Embryonic facial prominence (tissue), 1 donor: Measurements from ENCODE around the gene PSMD13.
"Not testable (repeated sequence)": the region's sequence is repeated elsewhere in the genome, so short reads cannot be mapped to it uniquely, and the experiment has no call there.

Experiments
- DNase-seq: peaks from one replicate; pipeline ENCODE4 v3.0.0-alpha.2; 2016; ENCODE audit errors: extremely low spot score

Gene PSMD13

DNA sequence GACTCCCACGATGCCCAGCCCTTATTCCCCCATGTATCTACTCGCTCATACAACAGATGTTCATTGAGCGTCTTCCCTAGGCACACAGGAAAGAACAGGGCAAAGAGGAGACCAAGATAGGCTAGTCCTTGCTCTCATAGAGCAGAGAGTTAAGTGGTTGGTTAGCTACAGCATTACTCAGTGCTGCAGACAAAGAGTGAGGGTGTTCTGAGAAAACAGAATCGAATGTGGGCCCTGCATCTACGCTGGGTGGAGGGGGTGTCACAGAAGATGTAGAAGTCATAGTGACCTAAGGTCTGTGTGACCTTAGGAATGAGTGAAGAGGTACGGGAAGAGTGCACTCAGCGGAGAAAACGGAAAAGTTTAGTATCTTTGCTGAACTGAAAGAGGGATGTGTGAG lies 12.3 kb downstream of the PSMD13 start:
- no peak for DNase-seq

DNA sequence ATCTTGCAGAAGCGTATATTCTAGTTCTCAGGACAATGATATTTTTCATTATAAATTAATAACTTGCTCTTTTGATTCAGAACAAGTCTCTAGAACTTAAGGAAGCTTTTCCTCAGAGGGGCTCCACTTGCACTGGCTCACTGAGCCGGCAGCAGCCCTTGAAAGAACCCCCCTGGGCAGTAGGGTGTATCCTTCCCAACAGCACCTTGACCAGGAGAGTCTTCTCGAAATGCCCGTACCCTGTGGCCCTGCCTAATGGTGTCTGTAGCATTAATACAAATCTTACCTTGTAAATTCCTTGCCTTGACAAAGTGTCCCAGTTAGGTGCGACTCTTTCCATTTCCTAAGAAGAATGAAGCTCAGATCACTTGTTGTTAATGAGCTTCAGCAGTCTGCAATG lies 13.5 kb downstream of the PSMD13 start:
- DNase-seq: no peak

DNA sequence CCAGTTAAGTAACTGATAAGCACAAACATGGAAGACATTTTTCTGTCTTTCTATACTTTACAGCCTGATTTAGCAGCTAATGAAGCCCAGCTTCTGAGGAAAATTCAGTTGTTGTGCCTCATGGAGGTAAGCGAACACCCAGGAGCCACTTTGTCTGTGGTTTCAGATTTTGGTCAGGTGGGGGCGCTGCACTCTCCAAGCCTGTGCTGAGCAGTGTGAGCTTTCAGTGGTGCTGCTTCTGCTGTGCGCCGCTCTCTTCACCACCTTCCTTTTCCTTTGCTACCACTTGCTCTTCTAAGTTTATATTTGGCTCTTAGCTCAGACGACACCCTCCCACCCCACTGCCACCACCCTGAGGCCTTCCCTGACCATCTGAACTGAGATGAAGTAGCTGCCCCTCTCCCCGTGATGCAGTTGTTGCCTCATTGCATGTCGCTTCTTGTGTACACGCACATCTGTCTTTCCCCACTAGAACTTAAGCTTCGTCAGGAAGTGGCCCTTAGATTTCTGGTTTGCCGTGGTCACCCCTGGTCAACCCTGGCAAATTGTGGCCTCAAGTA lies 14.0 kb downstream of the PSMD13 start:
- no peak for DNase-seq

DNA sequence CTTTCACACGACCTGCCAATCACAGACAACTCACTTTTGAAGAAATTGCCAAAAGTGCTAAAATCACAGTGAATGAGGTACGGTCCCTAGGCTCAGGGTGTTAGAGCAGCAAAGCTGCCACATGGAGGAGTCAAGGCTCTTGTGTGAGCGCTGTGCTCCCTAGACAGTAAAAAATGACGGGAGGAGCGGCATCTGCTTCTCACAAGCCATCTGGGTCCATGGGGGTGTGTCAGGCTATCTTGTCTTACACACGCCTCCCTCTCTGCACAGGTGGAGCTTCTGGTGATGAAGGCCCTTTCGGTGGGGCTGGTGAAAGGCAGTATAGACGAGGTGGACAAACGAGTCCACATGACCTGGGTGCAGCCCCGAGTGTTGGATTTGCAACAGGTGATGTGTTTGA lies 14.8 kb downstream of the PSMD13 start:
- DNase-seq: no peak

GRCh38 chr11:252666-253065 lies 15.9 kb downstream of the PSMD13 start:
- DNase-seq: no peak

DNA sequence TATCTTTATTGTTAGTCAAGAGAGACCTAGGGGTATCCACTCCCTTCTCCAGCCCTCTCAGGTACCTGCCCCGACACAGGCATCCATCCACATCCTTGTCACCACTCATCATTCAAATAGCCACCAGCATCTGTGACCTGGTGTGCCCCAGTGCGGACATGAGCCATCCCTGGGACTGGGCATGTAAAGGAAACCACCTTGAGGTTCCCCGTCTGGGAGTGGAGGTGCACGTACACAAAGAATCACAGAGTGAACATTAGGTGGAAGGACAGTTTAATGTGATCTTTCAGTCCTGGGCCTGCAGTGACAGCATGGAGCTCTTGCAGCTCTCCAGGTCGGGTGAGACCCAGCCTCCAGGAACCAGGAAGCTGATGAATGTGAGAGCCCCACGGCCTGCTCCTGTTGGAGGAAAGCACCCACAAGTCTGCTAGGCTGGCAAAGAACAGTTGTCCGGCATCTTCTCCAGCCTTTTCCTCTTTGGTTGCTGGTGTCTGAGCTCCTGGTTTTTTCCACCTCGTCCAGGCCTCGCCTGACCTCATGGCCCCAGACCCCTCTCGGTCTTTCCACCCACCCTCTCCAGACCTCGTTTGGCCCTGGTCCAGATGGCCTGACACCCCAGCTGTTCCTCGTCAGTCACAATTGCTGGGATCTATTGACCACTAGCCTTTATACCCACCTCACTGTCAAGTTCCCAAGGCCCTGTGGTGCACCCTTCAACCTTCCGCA lies 16.5 kb downstream of the PSMD13 start:
- DNase-seq: no peak

DNA sequence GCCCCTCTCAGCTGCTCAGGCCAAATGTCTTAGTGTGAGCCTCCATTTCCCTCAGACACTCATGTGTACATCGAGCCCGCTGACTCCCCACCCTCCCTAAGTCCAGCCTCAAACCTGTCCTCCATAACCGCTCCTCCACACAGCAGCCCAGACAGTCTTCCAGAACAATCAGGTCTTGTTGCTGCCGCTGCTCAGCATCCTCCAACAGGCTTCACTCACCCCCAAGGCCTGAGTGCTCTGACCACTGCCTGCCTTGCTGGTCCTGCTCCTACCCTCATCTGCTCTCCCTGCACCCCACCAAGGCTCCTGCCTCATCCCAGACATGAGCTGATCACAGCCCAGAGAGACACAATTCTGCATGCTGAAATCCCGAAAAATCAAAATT lies 17.1 kb downstream of the PSMD13 start:
- no peak for DNase-seq

DNA sequence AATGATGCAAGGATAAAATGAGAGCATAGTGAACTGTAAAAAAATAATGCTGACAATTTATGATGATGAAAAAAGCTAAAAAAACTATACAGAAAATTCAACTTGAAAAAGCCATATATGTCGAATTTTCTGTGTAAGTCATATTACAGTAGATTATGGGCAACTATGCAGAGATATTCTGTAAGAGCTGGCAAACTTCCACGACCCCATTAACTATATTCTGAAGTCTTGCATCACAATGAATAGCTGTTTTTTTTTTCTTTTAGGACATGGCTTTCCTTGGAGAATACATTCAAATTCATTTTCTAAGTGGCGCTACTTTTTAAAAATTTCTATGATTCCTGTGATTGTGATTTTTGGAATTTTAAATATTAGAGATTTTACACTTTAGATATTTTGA lies 18.4 kb downstream of the PSMD13 start:
- DNase-seq: no peak

GRCh38 chr11:255816-256215 lies 19.0 kb downstream of the PSMD13 start:
- no peak for DNase-seq

- DNase-seq: no peak
Observed at GRCh38 chr11:256952-257737, 20.4 kb downstream of the PSMD13 start.

DNA sequence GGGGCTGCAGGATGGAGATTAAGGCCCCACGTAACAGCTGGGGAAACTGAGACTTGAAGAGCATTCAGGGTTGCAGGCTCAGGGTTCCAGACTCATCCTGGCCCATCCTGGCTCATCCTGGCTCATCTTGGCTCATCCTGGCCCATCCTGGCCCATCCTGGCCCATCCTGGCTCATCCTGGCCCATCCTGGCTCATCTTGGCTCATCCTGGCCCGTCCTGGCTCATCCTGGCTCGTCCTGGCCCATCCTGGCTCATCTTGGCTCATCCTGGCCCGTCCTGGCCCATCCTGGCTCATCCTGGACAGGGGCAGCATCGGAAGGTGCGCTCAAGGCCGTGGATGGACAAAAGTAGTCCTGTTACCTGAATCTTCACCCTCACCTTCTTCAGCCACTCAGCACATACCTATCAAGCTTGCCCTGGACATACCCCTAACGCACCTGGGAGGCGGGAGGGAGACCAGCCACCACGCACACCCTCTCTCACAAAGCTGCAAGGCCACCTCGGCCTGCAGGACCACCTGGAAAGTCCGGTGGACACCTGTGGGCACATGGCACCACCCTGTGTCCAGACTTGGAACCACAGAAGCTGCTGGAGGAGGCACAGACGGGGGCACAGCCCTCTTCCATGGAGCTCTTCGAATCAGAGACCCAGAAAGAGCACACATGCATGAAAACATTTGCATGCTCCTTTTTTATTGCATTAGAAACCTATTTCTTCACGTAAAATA lies 21.2 kb downstream of the PSMD13 start:
- DNase-seq: no peak

- DNase-seq: no peak
Observed at GRCh38 chr11:259413-259812, 22.6 kb downstream of the PSMD13 start.

DNA sequence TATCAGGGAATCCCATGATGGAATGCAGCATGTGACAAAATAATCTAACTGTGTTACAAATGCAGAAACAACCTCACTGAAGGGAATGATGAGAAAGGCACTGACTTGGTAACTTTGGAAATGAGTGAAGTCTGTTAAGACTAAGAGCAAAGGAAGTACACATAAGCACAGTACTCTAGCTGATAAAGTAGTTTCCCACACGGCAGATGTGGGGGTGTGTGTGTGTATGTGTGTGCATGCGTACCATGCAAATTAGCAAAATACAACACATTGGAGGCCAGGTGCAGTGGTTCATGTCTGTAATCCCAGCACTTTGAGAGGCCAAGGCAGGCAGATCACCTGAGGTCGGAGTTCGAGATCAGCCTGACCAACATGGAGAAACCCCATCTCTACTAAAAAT lies 24.8 kb downstream of the PSMD13 start:
- DNase-seq: no peak

DNA sequence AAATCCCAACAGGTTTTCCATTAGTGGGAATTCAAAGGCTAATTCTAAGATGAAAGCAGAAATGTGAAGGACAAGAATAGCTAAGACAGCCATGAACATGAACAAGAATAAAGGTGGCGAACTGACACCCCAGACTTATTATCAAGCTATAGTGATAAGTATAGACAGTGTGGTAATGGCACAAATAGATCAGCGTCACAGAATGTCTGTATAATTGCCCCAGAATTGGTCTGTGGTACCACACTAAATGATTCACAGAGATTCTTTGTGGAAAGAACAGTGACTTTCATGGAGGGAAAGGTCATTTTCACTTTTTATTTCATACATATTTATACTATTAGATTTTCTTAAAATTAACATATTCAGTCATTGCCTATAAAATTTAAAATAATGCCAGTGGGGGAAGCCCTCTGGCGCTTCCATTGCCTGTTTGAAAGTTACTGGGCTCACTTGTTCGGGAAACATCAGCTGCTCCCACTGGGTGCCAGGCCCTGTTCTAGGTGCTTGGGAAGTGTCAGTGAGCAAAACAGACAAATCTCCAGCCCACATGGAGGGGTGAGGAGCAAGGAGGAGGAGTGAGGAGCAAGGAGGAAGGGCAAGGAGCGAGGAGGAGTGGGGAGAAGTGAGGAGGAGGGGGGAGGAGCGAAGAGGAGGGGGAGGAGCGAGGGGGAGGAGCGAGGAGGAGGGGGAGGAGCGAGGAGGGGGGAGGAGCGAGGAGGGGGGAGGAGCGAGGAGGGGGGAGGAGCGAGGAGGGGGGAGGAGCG lies 30.1 kb downstream of the PSMD13 start:
- no peak for DNase-seq

DNA sequence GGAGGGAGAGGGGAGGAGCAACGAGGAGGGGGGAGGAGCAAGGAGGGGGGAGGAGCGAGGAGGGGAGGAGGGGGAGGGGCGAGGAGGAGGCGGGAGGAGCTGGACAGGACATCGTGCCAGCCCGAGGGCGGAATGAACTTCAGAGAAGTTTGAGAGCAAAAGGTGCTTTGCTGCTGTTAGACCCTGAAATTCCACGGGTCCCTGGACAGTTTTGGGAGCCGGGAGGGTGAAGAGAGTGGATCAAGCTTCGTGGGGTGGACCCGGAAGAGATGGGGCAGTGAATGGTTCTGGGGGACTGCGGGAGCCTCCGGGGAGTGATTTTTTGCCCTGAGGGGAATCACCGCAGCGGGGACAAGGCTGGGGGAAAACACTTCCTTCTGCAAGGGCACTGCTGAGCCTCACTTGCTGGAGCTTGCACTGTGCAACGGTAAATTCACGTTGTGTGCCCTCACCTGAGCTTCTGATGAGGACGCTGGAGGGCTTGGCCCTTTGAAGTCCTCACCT lies 30.8 kb downstream of the PSMD13 start:
- no peak for DNase-seq

DNA sequence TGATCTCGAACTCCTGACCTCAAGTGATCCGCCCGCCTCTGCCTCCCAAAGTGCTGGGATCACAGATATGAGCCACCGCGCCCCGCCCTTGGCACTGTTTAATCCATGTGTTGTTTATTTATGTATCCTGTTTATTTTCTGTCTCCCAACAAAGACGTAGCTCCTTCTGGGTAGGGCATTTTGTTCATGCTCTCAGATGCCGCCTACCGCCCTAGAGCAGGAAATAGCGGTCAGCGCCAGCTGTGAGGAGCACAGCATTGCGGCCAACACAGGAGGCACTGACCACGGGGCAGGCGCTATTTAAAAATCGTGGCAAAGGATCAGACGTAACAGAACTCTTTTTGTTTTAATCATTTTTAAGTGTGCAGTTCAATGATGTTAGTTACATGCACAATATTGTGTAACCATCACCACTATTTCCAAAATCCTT lies 32.0 kb downstream of the PSMD13 start:
- DNase-seq: not testable (repeated sequence)

DNA sequence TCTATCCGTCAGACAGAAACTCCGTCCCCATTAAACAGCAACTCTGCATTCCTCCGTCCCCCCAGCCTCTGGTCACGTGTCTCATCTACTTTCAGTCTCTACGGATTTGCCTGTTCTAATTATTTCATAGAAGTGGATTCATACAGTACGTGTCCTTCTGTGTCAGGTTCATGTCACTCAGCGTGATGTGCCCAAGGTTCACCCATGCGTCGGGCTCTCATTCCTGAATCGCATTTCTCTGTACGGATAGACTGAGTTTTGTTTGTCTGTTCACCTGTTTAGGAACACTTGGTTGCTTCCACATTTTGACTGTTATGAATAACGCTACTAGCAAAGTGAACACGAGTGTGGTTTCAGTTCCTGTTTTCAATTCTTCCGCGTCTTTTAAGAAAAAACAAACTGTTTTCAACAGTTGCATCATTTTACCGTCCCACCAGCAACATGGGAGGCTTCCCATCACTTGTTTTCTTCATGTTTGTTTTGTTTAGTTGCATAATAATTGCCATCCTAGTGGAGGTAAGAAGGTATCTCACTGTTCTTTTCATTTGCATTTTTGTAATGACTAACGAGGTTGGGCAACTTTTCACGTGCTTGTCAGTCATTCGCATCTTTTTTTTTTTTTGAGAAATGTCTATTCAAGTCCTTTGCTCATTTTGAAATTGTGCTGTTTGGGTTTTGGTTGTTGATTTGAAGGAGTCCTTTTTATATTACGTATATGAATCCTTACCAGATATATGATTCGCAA lies 32.5 kb downstream of the PSMD13 start:
- no peak for DNase-seq

DNA sequence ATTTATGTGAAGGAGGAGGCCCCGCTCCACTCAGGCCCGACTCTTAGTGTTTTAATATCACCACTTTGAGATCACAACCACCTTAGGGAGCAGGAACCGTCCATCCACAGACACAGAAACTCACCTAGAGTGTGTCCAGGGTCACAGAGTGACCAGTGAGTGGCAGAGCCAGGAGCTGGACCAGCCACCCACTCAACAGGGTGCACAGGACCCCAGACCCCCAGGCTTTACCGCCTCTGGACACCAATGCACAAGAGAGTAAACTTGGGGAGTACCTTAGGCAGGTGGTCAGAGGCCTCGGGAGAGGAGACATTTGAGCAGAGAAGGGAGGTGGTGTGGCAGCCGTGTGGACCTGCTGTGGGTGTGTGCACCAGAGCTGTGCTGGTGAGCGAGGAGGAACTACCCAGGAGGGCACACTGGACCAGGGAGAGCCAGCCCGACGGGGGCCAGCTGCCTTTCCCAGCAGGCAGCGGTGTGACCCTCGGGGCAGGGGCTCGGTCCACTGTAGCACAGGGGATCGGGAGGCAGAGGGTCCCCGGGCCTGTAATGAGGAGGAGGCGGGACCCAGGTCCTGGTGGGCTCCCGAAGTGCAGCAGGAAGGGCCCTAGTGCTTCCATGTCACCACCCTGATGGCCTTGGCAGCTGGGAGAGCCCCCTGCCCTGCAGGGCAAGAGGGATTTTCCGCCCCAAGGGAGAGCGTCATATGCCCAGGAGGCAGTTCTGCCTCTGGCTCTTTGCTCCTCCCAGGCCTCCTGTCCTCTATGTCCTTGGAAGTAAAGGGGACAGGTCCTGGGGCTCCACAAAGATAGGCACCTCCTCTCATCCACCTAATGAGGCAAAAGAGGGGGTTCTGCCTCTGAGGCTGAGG lies 33.9 kb downstream of the PSMD13 start:
- DNase-seq: no peak

- no peak for DNase-seq
Observed at GRCh38 chr11:271319-271715, 34.5 kb downstream of the PSMD13 start.
